ENCODE results near the gene EPDR1. TPM values are rescaled to one million over a fixed set of nuclear protein-coding genes. Genes with fewer than 3 reads are reported as not detected.
A peak's percentile ranks its signal among the peaks of the same experiment; 100 is the strongest.

Gene EPDR1
- total and polyA plus RNA-seq, 2 of the 4 experiments (the other 2 are of a cell fraction): under 0.01 to 0.09 TPM

DNA sequence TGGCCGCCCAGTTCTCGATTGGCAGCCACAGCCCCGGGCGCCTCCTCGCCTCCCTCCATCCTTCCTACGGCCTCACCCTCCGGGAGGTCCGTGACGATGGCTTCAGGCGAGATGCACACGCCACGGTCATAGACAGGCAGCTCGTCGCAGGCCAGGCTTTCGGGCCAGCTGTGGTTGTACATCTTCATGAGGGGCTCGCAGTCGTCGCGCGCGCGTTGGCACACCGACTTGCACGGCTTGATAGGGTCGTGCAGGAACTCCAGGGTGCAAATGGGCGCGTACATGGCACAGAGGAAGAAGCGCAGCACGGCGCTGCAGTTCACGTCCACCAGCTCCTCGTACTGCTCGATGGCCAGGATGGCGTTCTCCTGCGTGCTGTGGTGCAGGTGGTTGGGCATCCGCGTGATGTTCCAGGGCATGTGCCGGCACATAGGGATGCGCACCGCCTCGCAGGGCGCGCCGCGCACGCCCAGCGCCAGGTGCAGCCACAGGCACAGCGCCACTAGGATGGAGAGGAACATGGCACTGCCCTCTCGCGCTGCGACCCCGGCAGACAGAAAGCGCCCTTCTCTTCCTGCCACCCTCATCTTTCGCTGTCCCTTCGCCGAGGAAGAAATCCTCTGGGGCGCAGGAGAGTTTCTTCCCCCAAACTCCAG lies 4.3 kb upstream of the EPDR1 start:
- no peak for DNase-seq
- no peak overlapping the region for H3K56ac ChIP-seq (ENCODE audit: extremely low read depth, insufficient read depth, low read length)
- no peak overlapping the region for H3K4me3 ChIP-seq (ENCODE audit: insufficient read depth, low read depth, low read length)
- ChIA-PET POLR2A (ENCODE audit: unreplicated experiment) (no interaction called here), CTCF (no interaction called here)
- H3K36me3 ChIP-seq (ENCODE audit: control insufficient read depth, insufficient read depth, low read length): no peaks in the 10 kb centered on the region
- WGBS, 2 experiments (ENCODE audit: extremely low coverage in 2 of 2, insufficient read length in 1 of 2): 6% methylated on average over 28 of the region's 57 CpGs; no CpG with 5 or more reads in 1 of the 2 experiments
- in situ Hi-C loops (cut with MboI; ENCODE audit: low sequenced_read_pairs) (no loop called here), intact Hi-C loops (cut with micrococcal nuclease) (no loop called here), dilution Hi-C loops (cut with HindIII; ENCODE audit: low sequenced_read_pairs, unreplicated experiment) (no loop called here)
- no peaks in the 10 kb centered on the region for H3K79me1 ChIP-seq (ENCODE audit: low read depth in 1 of 2, low read length in 2 of 2)
- H2AK9ac ChIP-seq (replicated peaks; ENCODE audit: low read depth, low read length, poor library complexity): no peak overlapping the region
- H4K8ac ChIP-seq (ENCODE audit: low read depth in 2 of 2, low read length in 2 of 2): no peak overlapping the region
- no peak overlapping the region for H2BK20ac ChIP-seq (ENCODE audit: low read depth, low read length)
- no peaks in the 10 kb centered on the region for H3K9me1 ChIP-seq (ENCODE audit: insufficient read depth, low read length)
- peak overlapping the region; percentile 59 for H2AFZ ChIP-seq (replicated peaks; ENCODE audit: low read length, poor library complexity)
- no peak overlapping the region for H2AK5ac ChIP-seq (ENCODE audit: low read depth, low read length)
- H3K27me3 ChIP-seq (ENCODE audit: control insufficient read depth, insufficient read depth, low read length): peaks cover 3% of the 10 kb centered on the region; the same call in 1 of the 2 replicates
- H3K4me2 ChIP-seq (ENCODE audit: low read depth, low read length): no peak overlapping the region; the same call in 1 of the 2 replicates
- H2BK5ac ChIP-seq (ENCODE audit: low read depth, low read length, poor library complexity, severe bottlenecking): no peak overlapping the region
- H3K23ac ChIP-seq (ENCODE audit: low read depth, low read length): no peak overlapping the region
- no peak overlapping the region for H3K14ac ChIP-seq (replicated peaks; ENCODE audit: low read depth, low read length)
- H2BK15ac ChIP-seq (ENCODE audit: low read depth, low read length): no peak overlapping the region
- TF ChIP-seq RAD21 (IDR thresholded peaks at IDR 0.05; ENCODE audit: low read length) (no peak), CEBPB (IDR thresholded peaks at IDR 0.05; ENCODE audit: low read depth, low read length) (no peak), SMC3 (IDR thresholded peaks at IDR 0.05; ENCODE audit: low read depth, low read length) (no peak), MXI1 (IDR thresholded peaks at IDR 0.05; ENCODE audit: borderline replicate concordance, low read depth, low read length) (no peak), POLR2A (IDR thresholded peaks at IDR 0.05; ENCODE audit: low read depth, low read length) (no peak), RCOR1 (IDR thresholded peaks at IDR 0.05; ENCODE audit: insufficient replicate concordance, low read length) (no peak), USF2 (IDR thresholded peaks at IDR 0.05; ENCODE audit: low read depth, low read length) (no peak)
- TF ChIP-seq, protein P1, sequence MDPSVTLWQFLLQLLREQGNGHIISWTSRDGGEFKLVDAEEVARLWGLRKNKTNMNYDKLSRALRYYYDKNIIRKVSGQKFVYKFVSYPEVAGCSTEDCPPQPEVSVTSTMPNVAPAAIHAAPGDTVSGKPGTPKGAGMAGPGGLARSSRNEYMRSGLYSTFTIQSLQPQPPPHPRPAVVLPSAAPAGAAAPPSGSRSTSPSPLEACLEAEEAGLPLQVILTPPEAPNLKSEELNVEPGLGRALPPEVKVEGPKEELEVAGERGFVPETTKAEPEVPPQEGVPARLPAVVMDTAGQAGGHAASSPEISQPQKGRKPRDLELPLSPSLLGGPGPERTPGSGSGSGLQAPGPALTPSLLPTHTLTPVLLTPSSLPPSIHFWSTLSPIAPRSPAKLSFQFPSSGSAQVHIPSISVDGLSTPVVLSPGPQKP (IDR thresholded peaks at IDR 0.05; ENCODE audit: borderline replicate concordance, low read depth, low read length): no peak
- no peaks in the 10 kb centered on the region for H4K20me1 ChIP-seq (ENCODE audit: insufficient read depth, low read length)
- no peak overlapping the region for H3K4ac ChIP-seq (ENCODE audit: low read depth, low read length)
- H3K27ac ChIP-seq (ENCODE audit: insufficient read depth, low read length): no peak overlapping the region
- H3K18ac ChIP-seq (ENCODE audit: low read depth, low read length): no peak overlapping the region
- H2BK120ac ChIP-seq (ENCODE audit: low read depth, low read length): no peak overlapping the region
- no peak overlapping the region for H4K91ac ChIP-seq (ENCODE audit: insufficient read depth, low read depth, low read length)
- no peak for ATAC-seq (ENCODE audit: low read depth)
- no peak overlapping the region for H4K5ac ChIP-seq (ENCODE audit: low read depth, low read length)
- H3K9me3 ChIP-seq (ENCODE audit: control insufficient read depth, insufficient read depth, low read length): no peaks in the 10 kb centered on the region
- H3K4me1 ChIP-seq (ENCODE audit: control insufficient read depth, insufficient read depth, low read length): no peaks in the 10 kb centered on the region
- no TSS peak for BruUV-seq (replicated peaks)
- H3K9ac ChIP-seq (ENCODE audit: low read depth, low read length): no peak overlapping the region
